SK-N-SH treated with all-trans-retinoic acid at 6 μM for 48 hours (cell line): ENCODE measurements around the gene NINL.

Experiments used
- RARB ChIP-seq: fragments of 250-450 bp; sonication (Bioruptor Pico); IDR thresholded peaks from 2 replicates; pipeline ENCODE4 v1.8.0; 2021; ENCODE audit warnings: mild to moderate bottlenecking, moderate library complexity
- ZFP3 ChIP-seq: fragments of 250-450 bp; sonication (Bioruptor Pico); IDR thresholded peaks from 2 replicates; pipeline ENCODE4 v1.5.0; 2020; ENCODE audit warnings: mild to moderate bottlenecking, moderate library complexity

DNA sequence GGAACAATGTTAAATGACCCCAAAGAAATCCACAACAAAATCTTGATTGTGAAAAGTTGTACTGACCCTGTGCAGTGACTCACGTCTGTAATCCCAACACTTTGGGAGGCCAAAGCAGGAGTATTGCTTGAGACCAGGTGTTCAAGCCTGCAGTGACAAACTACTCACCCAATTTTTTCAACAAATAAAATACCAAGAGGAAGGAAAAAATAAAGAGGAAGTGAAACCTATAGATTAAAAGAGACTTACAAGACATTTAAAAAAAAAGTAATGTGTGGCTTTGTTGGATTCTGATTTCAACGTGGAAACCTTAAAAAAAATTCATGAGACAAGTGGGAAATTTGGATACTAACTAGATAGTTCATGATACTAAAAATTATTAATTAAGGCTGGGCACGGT lies 146.0 kb downstream of the NINL start:
- TF ChIP-seq ZFP3 (CRISPR knock-in tag) = no peak
- TF ChIP-seq RARB (CRISPR knock-in tag) = no peak
